Common myeloid progenitor, CD34-positive (primary cell): Measurements from ENCODE around the gene SAC3D1.

ENCODE experiments used
- CTCF ChIA-PET: fragments of 350-600 bp; sonication (Branson Sonifier 250); formaldehyde crosslinking; loops from one replicate; lab custom pipeline; 2021; ENCODE audit warnings: antibody characterized with exemption; lab: Charles Lee
- POLR2A ChIA-PET: fragments of 350-600 bp; sonication (Branson Sonifier 250); formaldehyde crosslinking; loops from one replicate; lab custom pipeline; 2021; ENCODE audit warnings: antibody characterized with exemption; lab: Charles Lee
- DNase-seq, 3 donors: peaks; one replicate each; pipeline versions ENCODE4 v3.0.0 to v3.0.0-alpha.2; 2013
- H3K27ac ChIP-seq, 2 experiments: 1 replicate in 1 of 2; 2 replicates in 1 of 2; pipeline ENCODE4 v1.7.0; 2013; ENCODE audit warnings: inconsistent platforms in 2 of 2, low read length in 2 of 2, mild to moderate bottlenecking in 2 of 2, low read depth in 1 of 2, moderate library complexity in 1 of 2; ENCODE audit not compliant: severe bottlenecking in 2 of 2, insufficient read depth in 1 of 2, poor library complexity in 1 of 2
- H3K27me3 ChIP-seq, 5 experiments: replicated peaks in 2 of 5; 1 replicate in 3 of 5; 2 replicates in 2 of 5; pipeline versions ENCODE4 v1.6.1 to v1.7.0; 2013; ENCODE audit warnings: low read length in 4 of 5, mild to moderate bottlenecking in 2 of 5, moderate library complexity in 2 of 5, inconsistent platforms in 1 of 5; ENCODE audit not compliant: insufficient read depth in 5 of 5, control insufficient read depth in 4 of 5
- H3K36me3 ChIP-seq, 4 experiments: 1 replicate in 2 of 4; 2 replicates in 2 of 4; pipeline versions ENCODE4 v1.6.1 to v1.7.0; 2013; ENCODE audit warnings: low read length in 3 of 4, control low read depth in 1 of 4, mild to moderate bottlenecking in 1 of 4; ENCODE audit not compliant: control insufficient read depth in 4 of 4, insufficient read depth in 4 of 4
- H3K4me1 ChIP-seq, 4 experiments: 1 replicate in 3 of 4; 2 replicates in 1 of 4; pipeline versions ENCODE4 v1.6.1 to v1.7.1; 2013; ENCODE audit warnings: low read length in 3 of 4, mild to moderate bottlenecking in 3 of 4, control low read depth in 1 of 4, inconsistent platforms in 1 of 4, moderate library complexity in 1 of 4; ENCODE audit not compliant: control insufficient read depth in 4 of 4, insufficient read depth in 4 of 4; ENCODE audit errors: control extremely low read depth in 1 of 4
- H3K4me3 ChIP-seq, 7 experiments: 1 replicate in 4 of 7; 2 replicates in 3 of 7; pipeline versions ENCODE4 v1.5.1 to v1.7.0; 2013; ENCODE audit warnings: mild to moderate bottlenecking in 7 of 7, low read length in 6 of 7, moderate library complexity in 6 of 7, inconsistent platforms in 2 of 7, low read depth in 2 of 7, control low read depth in 1 of 7; ENCODE audit not compliant: insufficient read depth in 4 of 7, control insufficient read depth in 1 of 7; ENCODE audit errors: extremely low read depth in 1 of 7
- H3K9me3 ChIP-seq, 5 experiments: 1 replicate in 4 of 5; 2 replicates in 1 of 5; pipeline versions ENCODE4 v1.6.1 to v1.7.1; 2013; ENCODE audit warnings: low read length in 4 of 5, mild to moderate bottlenecking in 2 of 5, inconsistent platforms in 1 of 5, low read depth in 1 of 5, moderate library complexity in 1 of 5; ENCODE audit not compliant: control insufficient read depth in 4 of 5, insufficient read depth in 2 of 5; ENCODE audit errors: control extremely low read depth in 1 of 5
- WGBS: methylation state at CpG from one replicate; pipeline ENCODE4 v1.1.5; 2013; ENCODE audit not compliant: insufficient coverage; 5-methylcytosine and 5-hydroxymethylcytosine counted together

The SAC3D1 gene

DNA sequence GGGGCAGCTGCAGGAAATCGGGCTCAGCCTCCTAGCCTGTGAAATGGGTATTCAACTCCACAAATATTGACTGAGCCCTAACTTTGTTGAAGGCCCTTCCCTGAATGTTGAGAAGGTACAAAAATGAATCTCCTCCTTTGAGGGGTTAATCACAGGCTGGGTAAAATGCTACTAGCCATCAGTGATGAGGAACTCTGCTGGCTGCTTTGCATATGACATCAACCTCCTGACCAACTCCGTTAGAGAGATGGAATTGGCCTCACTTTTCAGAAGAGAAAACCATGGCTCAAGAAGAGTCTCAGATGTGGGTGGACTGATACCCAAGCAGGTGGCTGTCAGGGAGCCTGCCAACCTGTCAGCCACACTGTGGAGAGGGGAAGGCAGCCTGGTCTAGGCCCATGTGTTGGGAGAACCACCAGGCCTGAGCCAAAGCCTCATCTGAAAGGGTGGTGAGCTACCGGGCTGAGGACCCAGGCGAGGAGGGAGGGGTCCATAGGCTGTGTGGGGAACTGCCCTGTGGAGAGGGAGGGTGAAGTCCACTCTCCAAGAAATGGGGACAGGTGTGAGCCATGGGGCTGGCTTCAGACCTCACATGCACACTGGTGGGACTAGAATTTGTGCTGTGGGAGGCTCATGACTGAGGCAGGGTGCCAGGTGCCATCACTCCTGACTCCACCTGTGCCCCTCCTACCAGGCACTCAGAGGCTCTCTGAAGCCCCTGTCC is 31.1 kb downstream of the SAC3D1 start:
- 80% methylated on average over 4 of the region's 4 CpGs for WGBS
- ChIA-PET CTCF (interaction anchor here (0.6 to 1.5 kb wide), 5 partner anchors 10 to 229 kb away, joined by 3 read pairs; partner anchors contain the start of gene NAALADL1), POLR2A (interaction anchor here (0.8 kb wide), 1 partner anchor 62 kb away, joined by 3 read pairs; no protein-coding TSS in a partner anchor)
- H3K27me3 ChIP-seq = no peaks in the 10 kb centered on the region
- no peak overlapping the region for H3K27ac ChIP-seq
- H3K4me3 ChIP-seq = no peak overlapping the region
- no peaks in the 10 kb centered on the region for H3K4me1 ChIP-seq
- H3K9me3 ChIP-seq = no peaks in the 10 kb centered on the region
- no peak for DNase-seq
- peaks cover 0 to 13% (median 4%) of the 10 kb centered on the region in 4 experiments for H3K36me3 ChIP-seq

DNA sequence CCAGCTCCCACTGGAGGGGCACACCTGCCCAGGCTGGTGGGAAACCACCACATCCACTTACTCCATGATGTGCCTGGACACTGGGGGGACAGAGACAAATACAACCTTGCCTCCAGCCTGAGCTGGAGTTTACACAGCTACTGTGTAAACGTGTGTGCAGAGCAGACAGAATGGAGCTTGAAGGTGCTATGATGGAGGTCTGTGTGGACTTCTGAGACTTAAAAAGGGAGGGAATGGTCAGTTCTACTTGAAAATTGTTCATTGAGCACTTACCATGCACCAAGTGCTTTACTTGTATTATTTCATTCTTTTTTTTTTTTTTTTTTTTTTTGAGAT is 31.6 kb downstream of the SAC3D1 start:
- no peaks in the 10 kb centered on the region for H3K27me3 ChIP-seq
- no peaks in the 10 kb centered on the region for H3K9me3 ChIP-seq
- H3K36me3 ChIP-seq = peaks cover 0 to 19% (median 5%) of the 10 kb centered on the region in 4 experiments
- no peak for DNase-seq
- no peak overlapping the region for H3K4me3 ChIP-seq
- 100% methylated on average over 1 of the region's 1 CpG for WGBS
- ChIA-PET CTCF (interaction anchor here (0.6 to 1.5 kb wide), 4 partner anchors 10 to 229 kb away, joined by 3 read pairs; partner anchors contain the start of gene NAALADL1), POLR2A (interaction anchor here (0.8 kb wide), 1 partner anchor 61 kb away, joined by 3 read pairs; no protein-coding TSS in a partner anchor)
- H3K27ac ChIP-seq = no peak overlapping the region
- H3K4me1 ChIP-seq = no peaks in the 10 kb centered on the region

DNA sequence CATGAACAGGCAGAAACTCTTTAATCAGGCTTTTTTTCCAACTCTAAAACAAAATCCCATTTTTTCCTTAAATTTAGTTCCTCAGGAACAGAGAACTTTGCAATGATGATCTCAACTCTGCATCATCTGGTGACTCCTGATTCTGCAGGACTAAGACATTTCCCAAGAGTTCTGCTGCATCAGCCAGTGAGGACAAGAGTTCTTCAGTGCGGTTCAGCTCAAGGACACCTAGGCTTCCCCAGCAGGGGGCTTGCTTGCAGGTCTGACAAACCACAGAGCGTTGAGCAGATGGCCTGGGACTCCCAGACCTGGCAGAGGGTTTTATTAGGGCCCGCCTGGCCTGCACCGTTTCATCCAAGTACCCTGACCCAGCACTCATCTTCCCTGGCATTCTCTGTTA is 36.4 kb downstream of the SAC3D1 start:
- Histone ChIP-seq H3K27ac (no peak overlapping the region), H3K4me1 (peaks cover 0 to 13% (median 2%) of the 10 kb centered on the region in 4 experiments), H3K36me3 (peaks cover 0 to 50% (median 18%) of the 10 kb centered on the region in 4 experiments), H3K27me3 (no peaks in the 10 kb centered on the region), H3K9me3 (no peaks in the 10 kb centered on the region), H3K4me3 (no peak overlapping the region)
- WGBS = 91% methylated on average over 3 of the region's 4 CpGs
- DNase-seq = peak in 2 of 3 donors; percentile 29 to 37
- ChIA-PET POLR2A (no interaction called here), CTCF (interaction anchor here (0.8 to 2.4 kb wide), 10 partner anchors 8 to 105 kb away, joined by 3 to 7 read pairs (median 4); partner anchors contain the start of genes ARL2, CAPN1, SAC3D1 and SNX15)

DNA sequence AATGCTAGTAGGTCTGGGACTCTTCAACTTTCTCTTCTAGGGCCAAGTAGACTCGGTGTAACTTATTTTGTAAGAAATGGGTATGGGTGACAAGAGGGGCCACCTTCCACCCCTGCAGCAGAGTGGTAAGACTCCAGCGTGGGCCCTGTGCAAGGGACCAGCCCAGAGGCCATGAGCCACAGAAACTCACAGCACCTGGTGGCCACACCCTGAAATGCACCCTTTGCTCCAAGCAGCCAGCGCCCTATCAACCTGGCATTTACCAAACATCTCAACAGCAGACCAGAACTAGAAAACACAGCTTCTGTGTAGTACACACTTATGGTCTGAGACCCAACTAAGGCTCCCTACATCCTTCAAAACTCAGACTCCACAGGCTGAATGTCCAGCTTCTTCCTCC is 37.1 kb downstream of the SAC3D1 start:
- Histone ChIP-seq H3K4me3 (no peak overlapping the region), H3K9me3 (no peaks in the 10 kb centered on the region), H3K27me3 (no peaks in the 10 kb centered on the region), H3K27ac (peak overlapping the region; percentile 12 to 50), H3K36me3 (peaks cover 0 to 53% (median 18%) of the 10 kb centered on the region in 4 experiments), H3K4me1 (peaks cover 3 to 20% (median 8%) of the 10 kb centered on the region in 4 experiments)
- POLR2A ChIA-PET = no interaction called here
- 67% methylated on average over 1 of the region's 3 CpGs for WGBS
- CTCF ChIA-PET = interaction anchor here (0.7 to 1.6 kb wide), 7 partner anchors 9 to 65 kb away, joined by 3 to 7 read pairs (median 4); partner anchors contain the start of genes ARL2 and SNX15
- peak; percentile 73 to 86 (median 78) for DNase-seq

DNA sequence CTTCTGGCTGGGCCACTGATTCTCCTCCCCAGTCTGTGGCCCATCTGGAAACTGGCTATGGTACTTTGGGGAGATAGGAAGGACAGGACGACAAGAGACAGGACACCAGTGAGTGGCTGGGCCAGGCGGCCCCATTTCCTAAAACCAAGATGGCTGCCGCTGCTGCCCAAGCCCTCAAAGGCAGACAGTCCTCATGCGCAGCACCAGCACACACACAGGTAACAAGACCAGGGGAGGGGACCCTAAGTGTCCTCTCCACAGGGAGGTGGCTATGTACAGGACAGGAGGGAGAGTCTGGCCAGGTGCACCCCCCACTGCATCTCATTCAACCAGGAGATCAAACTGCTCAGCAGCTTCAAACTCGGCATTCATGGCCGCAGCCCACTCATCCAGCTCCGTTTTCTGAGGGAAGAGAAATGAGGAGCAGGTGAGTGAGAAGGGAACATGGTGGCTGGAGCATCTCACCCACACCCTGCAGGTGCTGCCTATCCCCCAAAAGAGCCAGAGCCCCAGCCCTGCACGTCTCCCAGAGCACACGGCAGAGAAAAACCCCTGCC is 37.9 kb downstream of the SAC3D1 start:
- Histone ChIP-seq H3K9me3 (no peaks in the 10 kb centered on the region), H3K4me3 (no peak overlapping the region), H3K4me1 (peaks cover 10 to 26% (median 14%) of the 10 kb centered on the region in 4 experiments), H3K27me3 (no peaks in the 10 kb centered on the region), H3K27ac (peak overlapping the region; percentile 12 to 50), H3K36me3 (peaks cover 0 to 53% (median 18%) of the 10 kb centered on the region in 4 experiments)
- CTCF ChIA-PET = interaction anchor here (0.7 to 1.6 kb wide), 4 partner anchors 10 to 66 kb away, joined by 3 to 4 read pairs (median 4); no protein-coding TSS in a partner anchor
- POLR2A ChIA-PET = no interaction called here
- 92% methylated on average over 4 of the region's 9 CpGs for WGBS
- DNase-seq = no peak

DNA sequence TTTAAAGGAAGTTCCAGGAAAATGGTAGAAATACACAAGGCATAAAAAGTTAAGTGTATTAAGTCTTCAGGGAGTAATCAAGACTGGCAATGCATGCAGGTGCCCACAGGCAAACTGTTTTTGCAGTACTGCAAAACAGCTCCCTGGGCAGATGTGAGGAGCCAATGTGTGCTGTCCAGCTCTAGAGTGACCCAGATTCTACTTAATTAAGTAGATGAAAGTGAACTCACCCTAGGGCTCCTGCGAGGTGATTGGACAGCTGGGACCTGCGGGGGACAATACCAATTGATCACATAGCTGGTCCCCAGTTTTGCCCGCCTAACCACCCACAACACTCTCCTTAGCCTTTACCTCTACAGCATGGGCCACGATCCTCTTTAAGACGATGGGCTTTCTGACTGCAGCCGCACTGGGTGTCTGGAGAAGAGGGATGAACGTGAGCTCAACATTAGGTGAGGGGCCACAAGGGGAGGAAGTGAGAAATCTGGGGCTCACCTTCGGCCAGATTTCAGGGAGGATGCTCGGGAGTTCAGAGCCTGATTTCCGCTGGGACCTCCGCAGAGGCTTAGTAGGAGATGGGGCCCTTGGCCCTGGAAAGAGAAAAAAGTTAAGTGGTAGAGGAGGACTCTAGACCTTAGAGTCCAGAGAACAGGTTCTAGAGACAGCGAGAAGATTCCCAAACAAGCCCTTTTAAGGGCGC is 42.3 kb downstream of the SAC3D1 start:
- no peaks in the 10 kb centered on the region for H3K27me3 ChIP-seq
- CTCF ChIA-PET = interaction anchor here (0.8 to 1.3 kb wide), 6 partner anchors 12 to 76 kb away, joined by 3 to 6 read pairs (median 4); partner anchors contain the start of gene ARL2
- DNase-seq = no peak
- no peaks in the 10 kb centered on the region for H3K9me3 ChIP-seq
- peaks cover 10 to 38% (median 25%) of the 10 kb centered on the region in 4 experiments for H3K4me1 ChIP-seq
- WGBS = 13% methylated on average over 10 of the region's 13 CpGs
- peaks cover 4 to 59% (median 38%) of the 10 kb centered on the region in 4 experiments for H3K36me3 ChIP-seq
- POLR2A ChIA-PET = no interaction called here
- peak overlapping the region; percentile 15 to 85 for H3K27ac ChIP-seq
- H3K4me3 ChIP-seq = peak overlapping the region; percentile 72 to 94 (median 83)
